GOT3 (cell line): ENCODE data around the gene NFS1.
"Not testable (repeated sequence)": the region's sequence is repeated elsewhere in the genome, so short reads cannot be mapped to it uniquely, and the experiment has no call there.

Experiments
- DNase-seq: peaks from one replicate; lab custom pipeline; 2025; ENCODE audit warnings: mixed read lengths; lab: John Stamatoyannopoulos, UW

NFS1 gene

GRCh38 chr20:35699127-35699956 is at the start of gene NFS1, which contains the start of gene ROMO1:
TSS of gene NFS1 (minus strand) at chr20:35699352. CDS start at chr20:35699288, 64 bp downstream.
TSS of gene ROMO1 (plus strand) at chr20:35699405. CDS start at chr20:35699633, 228 bp downstream.
- peak; percentile 57 for DNase-seq

DNA sequence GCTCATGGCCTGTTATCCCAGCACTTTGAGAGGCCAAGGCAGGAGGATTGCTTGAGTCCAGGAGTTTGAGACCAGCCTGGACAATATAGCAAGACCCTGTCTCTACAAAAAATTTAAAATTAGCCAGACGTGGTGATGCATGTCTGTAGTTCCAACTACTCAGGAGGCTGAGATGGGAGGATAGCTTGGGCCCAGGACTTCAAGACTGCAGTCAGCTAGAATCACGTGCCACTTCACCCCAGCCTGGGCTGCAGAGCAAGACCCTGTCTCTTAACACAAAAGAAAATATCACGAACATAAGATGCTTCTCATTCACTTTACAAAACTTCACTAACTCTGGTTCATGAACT is 45.3 kb upstream of the NFS1 start:
- not testable (repeated sequence) for DNase-seq

DNA sequence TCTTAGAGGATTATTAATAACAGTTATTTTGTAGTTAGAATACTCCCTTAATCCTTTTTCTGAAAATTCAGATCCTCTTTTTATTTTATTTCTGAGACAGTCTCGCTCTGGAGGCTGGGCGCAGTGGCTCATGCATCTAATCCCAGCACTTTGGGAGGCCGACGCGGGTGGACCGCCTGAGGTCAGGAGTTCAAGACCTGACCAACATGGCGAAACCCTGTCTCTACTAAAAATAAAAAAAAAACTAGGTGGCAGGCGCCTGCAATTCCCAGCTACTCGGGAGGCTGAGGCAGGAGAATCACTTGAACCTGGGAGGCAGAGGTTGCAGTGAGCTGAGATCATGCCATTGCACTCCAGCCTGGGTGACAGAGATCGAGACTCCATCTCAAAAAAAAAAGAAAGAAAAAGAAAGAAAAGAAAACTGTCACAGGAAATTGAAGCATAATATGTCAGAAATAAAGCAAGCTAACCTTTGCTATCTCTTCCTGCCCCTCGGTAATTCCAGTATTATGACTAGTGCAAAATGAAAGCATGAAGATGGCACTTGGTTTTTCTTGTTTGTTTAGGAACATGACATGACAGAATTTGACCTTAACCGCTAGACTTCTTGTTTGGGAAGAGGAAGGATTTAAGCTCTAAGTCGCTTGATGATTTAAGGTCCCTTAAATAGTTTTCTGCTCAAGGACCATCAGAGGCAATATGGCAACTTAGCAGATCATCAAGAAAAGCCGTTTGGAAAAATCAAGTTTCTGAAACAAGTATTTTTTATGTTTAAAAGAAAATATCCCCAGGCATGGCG is 44.7 kb upstream of the NFS1 start:
- DNase-seq: no peak

- no peak for DNase-seq
Measured at GRCh38 chr20:35742741-35743523, 43.8 kb upstream of the NFS1 start.

GRCh38 chr20:35741892-35742740 is 43.0 kb upstream of the NFS1 start, which contains the start of gene RBM39:
TSS of gene RBM39 (minus strand) at chr20:35742260. CDS start at chr20:35740874, 1,386 bp downstream.
- DNase-seq: peak; percentile 99

GRCh38 chr20:35739294-35740163 is 40.4 kb upstream of the NFS1 start:
- no peak for DNase-seq

DNA sequence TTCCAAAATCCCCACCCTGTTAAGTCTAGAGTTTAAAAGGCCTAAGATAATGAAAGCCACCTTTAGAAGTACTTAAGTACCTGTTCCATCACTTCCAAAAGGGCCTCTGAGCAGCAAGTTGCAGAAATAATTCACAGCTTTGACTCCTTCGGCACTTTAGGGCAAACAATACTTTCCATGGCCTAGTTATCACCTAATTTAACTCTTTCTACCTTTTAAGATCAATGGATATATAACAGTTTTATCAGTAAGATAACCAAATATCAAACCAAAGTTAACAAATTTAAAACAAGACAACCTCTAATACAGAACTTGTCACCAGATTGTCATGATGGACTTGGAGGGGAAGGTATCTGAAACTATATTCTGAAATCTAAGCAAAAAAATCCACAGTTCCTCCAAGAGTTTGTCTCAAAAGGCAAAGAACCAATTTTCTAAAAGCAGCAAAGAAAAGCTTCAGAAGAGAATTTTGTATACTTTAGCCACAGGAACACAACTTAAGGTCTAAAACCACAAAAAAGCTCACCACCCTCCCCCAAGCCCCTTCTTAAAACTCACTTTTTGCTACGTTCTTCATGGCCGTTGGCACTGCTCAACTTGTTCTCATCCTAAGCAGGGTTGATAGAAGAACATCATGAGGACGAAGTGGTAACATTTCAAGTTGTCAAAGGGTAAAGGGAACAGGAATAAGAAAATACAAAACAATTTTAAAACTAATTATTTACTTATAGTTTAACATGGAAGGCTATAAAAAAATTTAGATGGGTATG is 39.4 kb upstream of the NFS1 start:
- DNase-seq: no peak

GRCh38 chr20:35737865-35738333 is 38.7 kb upstream of the NFS1 start:
- DNase-seq: no peak

- DNase-seq: no peak
Measured at GRCh38 chr20:35735826-35736470, 36.8 kb upstream of the NFS1 start.

- DNase-seq: no peak
Measured at GRCh38 chr20:35734777-35735649, 35.9 kb upstream of the NFS1 start.

GRCh38 chr20:35734374-35734773 is 35.2 kb upstream of the NFS1 start:
- no peak for DNase-seq

DNA sequence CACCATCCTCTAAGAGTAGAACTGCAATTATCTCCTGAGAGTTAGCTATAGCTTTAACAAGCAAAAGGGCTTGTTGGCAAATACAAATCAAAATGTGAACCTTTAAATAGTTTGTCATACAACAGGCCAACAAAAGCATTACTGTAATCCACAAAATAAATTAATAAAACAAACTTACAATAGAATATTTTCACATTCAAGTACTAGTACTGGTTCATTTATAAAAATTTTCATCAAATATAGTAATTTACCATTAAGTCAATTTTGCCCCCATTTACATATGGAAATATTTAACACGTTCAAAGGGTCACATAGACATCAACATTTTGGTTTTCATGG is 33.5 kb upstream of the NFS1 start:
- DNase-seq: no peak

DNA sequence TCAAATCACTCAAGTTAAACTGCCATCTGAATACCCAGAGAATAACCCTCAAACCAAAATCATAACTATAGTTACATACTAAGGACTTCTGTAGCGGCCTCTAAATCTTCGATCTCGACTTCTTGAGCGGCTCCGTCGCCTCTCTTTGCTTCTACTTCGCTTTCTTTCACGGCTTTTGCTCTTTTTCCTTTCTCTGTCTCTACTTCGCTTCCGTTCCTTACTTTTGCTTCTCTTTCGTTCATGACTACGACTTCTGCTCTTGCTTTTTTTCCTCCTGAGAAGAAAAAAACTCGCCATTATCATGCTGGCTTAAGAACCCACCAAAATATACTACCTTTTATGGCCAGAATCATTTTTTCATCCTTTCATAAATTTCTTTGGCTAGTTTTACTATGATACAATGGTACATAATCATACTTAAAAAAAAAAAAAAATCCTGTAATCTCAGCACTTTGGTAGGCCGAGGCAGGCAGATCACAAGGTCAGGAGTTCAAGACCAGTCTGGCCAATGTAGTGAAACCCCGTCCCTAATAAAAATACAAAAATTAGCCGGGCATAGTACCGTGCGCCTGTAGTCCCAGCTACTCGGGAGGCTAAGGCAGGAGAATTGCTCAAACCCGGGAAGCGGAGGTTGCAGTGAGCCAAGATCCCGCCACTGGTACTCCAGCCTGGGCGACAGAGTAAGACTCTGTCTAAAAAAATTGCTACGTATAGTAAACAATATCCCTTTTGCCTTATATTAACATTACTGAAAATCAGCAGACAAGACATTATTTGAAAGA is 32.9 kb upstream of the NFS1 start:
- DNase-seq: no peak

GRCh38 chr20:35731469-35731788 is 32.3 kb upstream of the NFS1 start:
- DNase-seq: no peak

GRCh38 chr20:35730583-35731468 is 31.7 kb upstream of the NFS1 start:
- DNase-seq: no peak
